GM21723 (cell line): ENCODE results near the gene POLDIP3.
"Not testable (repeated sequence)": the region's sequence is repeated elsewhere in the genome, so short reads cannot be mapped to it uniquely, and the experiment has no call there.

ENCODE experiments used
- ATAC-seq: cut with Tn5 transposase; IDR thresholded peaks from one replicate; pipeline ENCODE4 v1.9.1; 2021; ENCODE audit warnings: mild to moderate bottlenecking, moderate library complexity; ENCODE audit not compliant: unreplicated experiment

Gene POLDIP3

DNA sequence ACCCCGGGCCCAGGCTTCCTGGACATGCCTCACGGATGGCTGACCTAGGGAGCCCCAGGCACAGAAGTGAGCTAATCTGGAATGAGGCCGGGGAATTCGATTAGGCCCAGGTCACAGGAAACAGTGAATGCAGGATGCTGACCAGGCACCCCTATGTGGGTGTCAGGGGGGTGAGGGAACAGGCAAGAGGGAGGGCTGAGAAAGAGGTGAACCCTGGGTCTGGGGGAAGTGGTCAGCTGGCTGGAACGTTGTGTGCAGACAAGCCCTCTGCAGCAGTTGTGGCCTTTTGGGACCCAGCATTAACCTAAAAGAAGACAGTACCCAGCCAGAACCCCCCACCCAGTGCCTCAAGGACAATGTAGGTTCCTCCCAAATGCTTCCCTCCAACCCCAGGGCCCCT is 52.8 kb downstream of the POLDIP3 start:
- no peak for ATAC-seq

DNA sequence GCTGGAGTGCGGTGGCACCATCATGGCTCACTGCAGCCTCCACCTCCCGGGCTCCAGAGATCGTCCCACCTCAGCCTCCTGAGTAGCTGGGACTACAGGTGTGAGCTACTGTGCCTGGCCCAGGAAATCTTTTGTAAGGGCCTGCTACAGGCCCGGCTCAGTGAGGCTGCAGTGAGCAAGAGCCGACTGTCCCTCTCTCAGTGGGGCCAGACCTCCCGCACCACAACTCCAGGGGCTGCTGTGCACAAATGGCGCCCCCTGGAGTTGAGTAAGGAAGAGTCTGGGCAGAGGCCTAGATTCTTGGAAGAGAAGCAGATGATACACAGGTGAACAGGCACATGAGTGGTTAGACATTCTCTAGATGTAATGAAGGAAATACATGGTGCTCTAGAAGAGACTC is 53.9 kb downstream of the POLDIP3 start:
- ATAC-seq, result no peak

DNA sequence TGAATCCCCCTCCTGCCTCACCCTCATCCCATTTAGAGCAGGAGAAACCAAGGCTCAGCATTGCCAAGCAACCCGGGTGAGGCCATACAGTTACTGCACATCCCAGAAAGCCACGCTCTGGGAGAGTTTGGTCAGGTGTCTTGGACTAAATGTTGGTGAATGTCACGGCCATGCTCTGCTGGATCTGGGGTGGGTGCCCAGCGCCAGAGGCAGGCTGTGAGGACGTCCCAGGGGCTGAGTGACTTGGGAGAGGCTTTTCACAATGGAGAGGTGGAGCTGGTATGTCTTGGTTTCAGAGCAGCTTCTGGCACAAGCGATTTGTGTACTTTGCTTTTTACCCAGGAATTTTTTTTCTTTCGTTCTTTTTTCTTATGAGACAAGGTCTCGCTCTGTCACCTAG is 54.3 kb downstream of the POLDIP3 start:
- no peak for ATAC-seq

GRCh38 chr22:42553475-42554361 is 61.0 kb downstream of the POLDIP3 start, which contains the start of gene SERHL2:
Gene SERHL2 (plus strand): TSS chr22:42553956. CDS start chr22:42554021, 65 bp downstream.
- peak; percentile 70 for ATAC-seq

- ATAC-seq, result not testable (repeated sequence)
Measured at GRCh38 chr22:42552294-42552647, 62.4 kb downstream of the POLDIP3 start.

DNA sequence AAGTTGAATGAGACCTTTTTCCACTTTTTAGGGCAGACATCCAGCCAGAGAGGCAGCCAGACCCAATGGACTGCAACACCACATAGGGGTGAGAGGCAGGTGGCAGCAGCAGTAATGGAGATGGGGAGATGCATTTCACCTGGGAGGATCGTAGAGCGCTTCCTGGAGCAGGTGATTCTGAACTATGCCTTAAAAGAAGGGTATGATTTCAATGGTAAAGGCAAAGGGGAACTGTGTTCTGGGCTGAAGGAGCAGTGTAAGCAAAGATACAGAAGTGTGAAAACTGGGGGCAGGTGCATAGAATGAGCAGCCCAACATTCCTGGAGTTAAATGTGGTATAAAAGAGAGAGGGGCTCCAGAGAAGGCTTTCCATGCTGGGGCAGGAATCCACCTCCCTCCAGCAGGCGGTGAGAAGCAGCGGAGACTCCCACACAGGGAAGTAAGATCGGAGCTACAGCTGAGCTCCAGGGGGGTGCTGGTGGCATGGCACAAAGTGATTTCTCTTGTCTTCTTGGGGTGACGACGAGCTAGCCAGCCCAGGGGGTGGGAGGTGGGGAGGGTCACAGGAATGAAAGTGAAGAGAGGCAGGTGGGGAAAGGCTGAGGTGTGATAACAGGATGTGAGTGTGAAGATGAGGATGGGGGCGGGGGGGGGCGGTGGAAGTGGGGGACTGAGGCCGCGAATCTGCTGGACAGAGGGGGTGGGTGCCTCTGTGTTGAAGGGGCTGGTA is 65.2 kb downstream of the POLDIP3 start:
- no peak for ATAC-seq

- ATAC-seq, result no peak
Measured at GRCh38 chr22:42548597-42549330, 65.9 kb downstream of the POLDIP3 start.

DNA sequence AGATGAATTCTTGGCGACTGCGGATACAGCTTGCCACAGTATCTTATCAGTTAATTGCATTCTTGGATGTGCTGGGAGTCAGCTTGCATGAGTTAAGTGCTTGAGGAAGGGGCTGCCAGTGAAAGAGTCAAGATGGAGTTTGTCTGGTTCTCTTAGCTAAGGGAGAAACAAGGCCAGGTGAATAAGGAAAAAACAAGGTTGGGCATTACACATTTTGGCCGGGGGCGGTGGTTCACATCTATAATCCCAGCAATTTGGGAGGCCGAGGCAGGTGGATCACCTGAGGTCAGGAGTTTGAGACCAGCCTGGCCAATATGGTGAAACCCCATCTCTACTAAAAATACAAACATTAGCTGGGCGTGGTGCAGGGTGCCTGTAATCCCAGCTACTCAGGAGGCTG is 66.6 kb downstream of the POLDIP3 start:
- not testable (repeated sequence) for ATAC-seq

- no peak for ATAC-seq
Measured at GRCh38 chr22:42547562-42547961, 67.1 kb downstream of the POLDIP3 start.

- no peak for ATAC-seq
Measured at GRCh38 chr22:42544686-42545085, 70.0 kb downstream of the POLDIP3 start.

- ATAC-seq, result not testable (repeated sequence)
Measured at GRCh38 chr22:42539236-42539771, 75.4 kb downstream of the POLDIP3 start.

- ATAC-seq, result peak; percentile 52
Measured at GRCh38 chr22:42537199-42537831, 77.4 kb downstream of the POLDIP3 start.

DNA sequence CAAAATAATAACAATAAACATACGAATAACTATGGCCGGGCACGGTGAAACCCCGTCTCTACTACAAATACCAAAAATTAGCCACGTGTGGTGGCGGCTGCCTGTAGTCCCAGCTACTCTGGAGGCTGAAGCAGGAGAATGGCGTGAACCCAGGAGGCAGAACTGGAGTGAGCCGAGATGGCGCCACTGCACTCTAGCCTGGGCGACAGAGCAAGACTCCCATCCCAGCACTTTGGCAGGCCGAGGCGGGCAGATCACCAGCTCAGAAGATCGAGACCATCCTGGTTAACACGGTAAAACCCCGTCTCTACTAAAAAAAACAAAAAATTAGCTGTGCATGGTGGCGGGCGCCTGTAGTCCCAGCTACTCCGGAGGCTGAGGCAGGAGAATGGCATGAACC is 78.0 kb downstream of the POLDIP3 start:
- not testable (repeated sequence) for ATAC-seq

DNA sequence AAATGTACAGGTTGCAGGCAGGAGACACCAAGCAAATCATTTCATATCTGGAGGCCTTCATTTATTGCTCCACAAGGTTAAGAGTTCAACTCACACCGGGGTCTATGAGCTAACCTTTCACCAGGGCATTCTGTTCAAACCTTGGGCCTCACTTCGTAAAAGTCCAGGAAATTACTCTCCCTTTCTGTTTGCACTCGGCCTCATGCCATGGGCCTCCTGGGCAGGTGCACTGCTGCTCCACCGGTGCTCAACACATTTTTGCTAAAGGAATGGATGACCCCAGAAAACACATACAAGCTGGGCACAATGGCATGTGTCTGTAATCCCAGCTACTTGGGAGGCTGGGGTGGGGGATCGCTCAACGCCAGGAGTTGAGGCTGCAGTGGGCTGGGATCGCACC is 78.5 kb downstream of the POLDIP3 start:
- no peak for ATAC-seq

DNA sequence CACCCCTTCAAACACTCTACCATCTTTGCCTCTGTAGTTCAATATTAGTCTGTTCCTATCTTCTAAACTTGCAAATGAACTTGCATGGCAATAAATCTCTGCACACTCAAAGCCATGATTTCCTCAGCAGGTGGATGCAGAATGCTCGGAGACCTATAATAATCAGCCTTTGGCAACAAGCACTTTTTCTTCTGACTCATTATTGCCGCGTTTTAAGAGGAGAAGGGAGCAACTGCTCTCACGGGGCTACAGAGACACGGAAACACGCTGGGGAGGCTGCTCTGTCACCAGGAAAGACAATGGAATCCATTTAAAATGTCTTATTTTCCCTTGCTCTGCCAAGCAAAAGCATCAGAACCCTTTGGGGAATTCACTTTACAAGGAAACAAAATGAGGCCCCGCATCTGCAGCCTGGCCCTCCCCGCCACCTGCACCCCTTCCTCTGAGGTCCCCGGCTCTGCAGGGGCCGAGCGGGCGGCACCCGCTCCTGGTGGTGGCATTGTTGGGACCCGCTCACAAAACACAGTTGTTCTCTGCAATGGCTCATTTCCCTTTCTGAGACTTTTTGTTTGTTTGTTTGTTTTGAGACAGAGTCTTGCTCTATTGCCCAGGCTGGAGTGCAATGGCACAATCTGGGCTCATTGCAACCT is 79.5 kb downstream of the POLDIP3 start:
- not testable (repeated sequence) for ATAC-seq
